ENCODE results near the gene CLRN1.

The CLRN1 gene

GRCh38 chr3:150878996-150879575 lies 93.4 kb downstream of the CLRN1 start:
- no peak for DNase-seq
- H3K27me3 ChIP-seq (ENCODE audit: insufficient read depth, low read length) = no peaks in the 10 kb centered on the region
- no CpG with 5 or more reads among the region's 2 CpGs for WGBS (ENCODE audit: extremely low coverage, insufficient coverage, insufficient read length)

GRCh38 chr3:150878290-150878689 lies 94.2 kb downstream of the CLRN1 start:
- Histone ChIP-seq H2BK12ac (ENCODE audit: low read length) (no peak overlapping the region), H3K4me2 (ENCODE audit: low read length) (no peak overlapping the region), H3K18ac (ENCODE audit: low read length) (no peak overlapping the region), H2AFZ (ENCODE audit: insufficient read depth, low read length, poor library complexity) (no peak overlapping the region), H3K27ac (ENCODE audit: low read depth, low read length) (no peak overlapping the region), H4K8ac (ENCODE audit: low read depth, low read length) (no peak overlapping the region), H3K79me1 (ENCODE audit: low read length) (no peaks in the 10 kb centered on the region), H2BK5ac (ENCODE audit: low read depth, low read length, poor library complexity) (no peak overlapping the region), H3K14ac (ENCODE audit: low read length) (no peak overlapping the region), H2BK120ac (ENCODE audit: insufficient read depth, low read length, poor library complexity) (no peak overlapping the region), H3K9ac (ENCODE audit: low read length) (no peak overlapping the region), H3K27me3 (ENCODE audit: insufficient read depth, low read length) (no peaks in the 10 kb centered on the region), H3K4me3 (ENCODE audit: low read depth, low read length) (no peak overlapping the region), H3K23ac (ENCODE audit: low read length) (no peak overlapping the region), H4K12ac (ENCODE audit: low read depth, low read length) (no peak overlapping the region), H3K36me3 (ENCODE audit: control insufficient read depth in 1 of 2, insufficient read depth in 2 of 2, low read length in 2 of 2) (no peaks in the 10 kb centered on the region), H2AK5ac (ENCODE audit: low read length) (no peak overlapping the region), H3K9me3 (ENCODE audit: insufficient read depth, low read depth, low read length) (no peaks in the 10 kb centered on the region), H3K4ac (ENCODE audit: low read depth, low read length) (no peak overlapping the region), H3K4me1 (ENCODE audit: control insufficient read depth in 1 of 2, insufficient read depth in 2 of 2, low read length in 2 of 2) (peaks cover 2 to 3% of the 10 kb centered on the region in 2 experiments), H4K91ac (ENCODE audit: low read depth, low read length) (no peak overlapping the region), H3K79me2 (ENCODE audit: control insufficient read depth, insufficient read depth, low read length, poor library complexity) (no peaks in the 10 kb centered on the region)
- DNase-seq = no peak
- no CpG with 5 or more reads among the region's 1 CpG for WGBS (ENCODE audit: extremely low coverage, insufficient coverage, insufficient read length)

More at GRCh38 chr3:150878996-150879575, 93.4 kb downstream of the CLRN1 start:
- Histone ChIP-seq H4K12ac (ENCODE audit: low read depth, low read length) (no peak overlapping the region), H3K14ac (ENCODE audit: low read length) (no peak overlapping the region), H3K23ac (ENCODE audit: low read length) (no peak overlapping the region), H3K9ac (ENCODE audit: low read length) (no peak overlapping the region), H3K4me2 (ENCODE audit: low read length) (no peak overlapping the region), H4K8ac (ENCODE audit: low read depth, low read length) (no peak overlapping the region), H2AK5ac (ENCODE audit: low read length) (no peak overlapping the region), H3K27ac (ENCODE audit: low read depth, low read length) (no peak overlapping the region), H2BK120ac (ENCODE audit: insufficient read depth, low read length, poor library complexity) (no peak overlapping the region), H3K9me3 (ENCODE audit: insufficient read depth, low read depth, low read length) (no peaks in the 10 kb centered on the region), H4K91ac (ENCODE audit: low read depth, low read length) (no peak overlapping the region), H3K36me3 (ENCODE audit: control insufficient read depth in 1 of 2, insufficient read depth in 2 of 2, low read length in 2 of 2) (no peaks in the 10 kb centered on the region), H3K4ac (ENCODE audit: low read depth, low read length) (no peak overlapping the region), H2AFZ (ENCODE audit: insufficient read depth, low read length, poor library complexity) (no peak overlapping the region), H3K18ac (ENCODE audit: low read length) (no peak overlapping the region), H3K79me1 (ENCODE audit: low read length) (no peaks in the 10 kb centered on the region), H3K4me3 (ENCODE audit: low read depth, low read length) (no peak overlapping the region), H3K4me1 (ENCODE audit: control insufficient read depth in 1 of 2, insufficient read depth in 2 of 2, low read length in 2 of 2) (peaks cover 2 to 3% of the 10 kb centered on the region in 2 experiments), H2BK5ac (ENCODE audit: low read depth, low read length, poor library complexity) (no peak overlapping the region), H2BK12ac (ENCODE audit: low read length) (no peak overlapping the region), H3K79me2 (ENCODE audit: control insufficient read depth, insufficient read depth, low read length, poor library complexity) (no peaks in the 10 kb centered on the region)

DNA sequence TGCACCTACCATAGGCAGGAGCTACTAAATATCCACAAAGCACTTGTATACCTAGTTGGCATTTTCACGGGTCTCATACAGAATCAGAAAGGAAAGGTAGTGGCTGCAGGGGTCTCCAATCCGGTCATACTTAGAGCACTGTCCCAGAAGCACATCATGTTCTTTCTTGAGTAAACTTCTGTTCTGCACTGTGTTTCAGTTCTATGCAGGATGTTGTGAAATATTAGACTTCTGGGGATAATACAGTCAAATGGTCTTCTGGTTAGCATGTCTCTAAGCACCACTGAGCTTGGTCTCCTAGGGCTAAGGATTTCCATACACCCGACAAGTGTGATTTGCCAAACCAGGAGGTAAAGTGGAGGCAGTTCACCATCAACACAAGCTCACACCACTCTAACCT lies 95.2 kb downstream of the CLRN1 start:
- Histone ChIP-seq H4K91ac (ENCODE audit: low read depth, low read length) (no peak overlapping the region), H2BK12ac (ENCODE audit: low read length) (no peak overlapping the region), H3K14ac (ENCODE audit: low read length) (no peak overlapping the region), H3K79me1 (ENCODE audit: low read length) (no peaks in the 10 kb centered on the region), H3K27me3 (ENCODE audit: insufficient read depth, low read length) (no peaks in the 10 kb centered on the region), H2BK5ac (ENCODE audit: low read depth, low read length, poor library complexity) (no peak overlapping the region), H2AK5ac (ENCODE audit: low read length) (no peak overlapping the region), H3K4me3 (ENCODE audit: low read depth, low read length) (no peak overlapping the region), H3K9ac (ENCODE audit: low read length) (no peak overlapping the region), H3K4ac (ENCODE audit: low read depth, low read length) (no peak overlapping the region), H3K36me3 (ENCODE audit: control insufficient read depth in 1 of 2, insufficient read depth in 2 of 2, low read length in 2 of 2) (no peaks in the 10 kb centered on the region), H3K27ac (ENCODE audit: low read depth, low read length) (no peak overlapping the region), H3K79me2 (ENCODE audit: control insufficient read depth, insufficient read depth, low read length, poor library complexity) (no peaks in the 10 kb centered on the region), H3K18ac (ENCODE audit: low read length) (no peak overlapping the region), H4K12ac (ENCODE audit: low read depth, low read length) (no peak overlapping the region), H3K4me1 (ENCODE audit: control insufficient read depth in 1 of 2, insufficient read depth in 2 of 2, low read length in 2 of 2) (peaks cover 2 to 3% of the 10 kb centered on the region in 2 experiments), H3K23ac (ENCODE audit: low read length) (no peak overlapping the region), H2BK120ac (ENCODE audit: insufficient read depth, low read length, poor library complexity) (no peak overlapping the region), H3K4me2 (ENCODE audit: low read length) (no peak overlapping the region), H2AFZ (ENCODE audit: insufficient read depth, low read length, poor library complexity) (no peak overlapping the region), H4K8ac (ENCODE audit: low read depth, low read length) (no peak overlapping the region), H3K9me3 (ENCODE audit: insufficient read depth, low read depth, low read length) (no peaks in the 10 kb centered on the region)
- WGBS (ENCODE audit: extremely low coverage, insufficient coverage, insufficient read length) = no CpG with 5 or more reads among the region's 3 CpGs
- DNase-seq = no peak

- DNase-seq = no peak
- Histone ChIP-seq H3K79me1 (ENCODE audit: low read length) (no peaks in the 10 kb centered on the region), H3K18ac (ENCODE audit: low read length) (no peak overlapping the region), H3K4me3 (ENCODE audit: low read depth, low read length) (no peak overlapping the region), H4K8ac (ENCODE audit: low read depth, low read length) (no peak overlapping the region), H2BK12ac (ENCODE audit: low read length) (no peak overlapping the region), H4K91ac (ENCODE audit: low read depth, low read length) (no peak overlapping the region), H3K14ac (ENCODE audit: low read length) (no peak overlapping the region), H3K36me3 (ENCODE audit: control insufficient read depth in 1 of 2, insufficient read depth in 2 of 2, low read length in 2 of 2) (no peaks in the 10 kb centered on the region), H3K9ac (ENCODE audit: low read length) (no peak overlapping the region), H3K9me3 (ENCODE audit: insufficient read depth, low read depth, low read length) (no peaks in the 10 kb centered on the region), H3K4me1 (ENCODE audit: control insufficient read depth in 1 of 2, insufficient read depth in 2 of 2, low read length in 2 of 2) (peaks cover 2 to 3% of the 10 kb centered on the region in 2 experiments), H2AK5ac (ENCODE audit: low read length) (no peak overlapping the region), H4K12ac (ENCODE audit: low read depth, low read length) (no peak overlapping the region), H3K4me2 (ENCODE audit: low read length) (no peak overlapping the region), H2BK120ac (ENCODE audit: insufficient read depth, low read length, poor library complexity) (no peak overlapping the region), H3K4ac (ENCODE audit: low read depth, low read length) (no peak overlapping the region), H2BK5ac (ENCODE audit: low read depth, low read length, poor library complexity) (no peak overlapping the region), H3K79me2 (ENCODE audit: control insufficient read depth, insufficient read depth, low read length, poor library complexity) (no peaks in the 10 kb centered on the region), H3K27me3 (ENCODE audit: insufficient read depth, low read length) (no peaks in the 10 kb centered on the region), H3K27ac (ENCODE audit: low read depth, low read length) (no peak overlapping the region), H2AFZ (ENCODE audit: insufficient read depth, low read length, poor library complexity) (no peak overlapping the region), H3K23ac (ENCODE audit: low read length) (no peak overlapping the region)
- WGBS (ENCODE audit: extremely low coverage, insufficient coverage, insufficient read length) = no CpG with 5 or more reads among the region's 6 CpGs
Observed at GRCh38 chr3:150876611-150877265, 95.8 kb downstream of the CLRN1 start.

Data from trophoblast cell (in vitro differentiated cells and primary cell).